SK-N-SH (cell line): ENCODE data around the gene GALNS. TPM values are rescaled to one million over a fixed set of nuclear protein-coding genes. Genes with fewer than 3 reads are reported as not detected.

ENCODE experiments used
- CTCF ChIA-PET: fragments of 300-600, 350-600 bp; formaldehyde crosslinking; extraction: SDS; loops from one replicate; lab custom pipeline; 2021; lab: Yijun Ruan, JAX
- POLR2A ChIA-PET: fragments of 350-600 bp; sonication (Branson Sonifier 250); formaldehyde crosslinking; extraction: SDS; loops from one replicate; lab custom pipeline; 2020; ENCODE audit warnings: antibody characterized with exemption, inconsistent platforms; lab: Yijun Ruan, JAX
- DNase-seq: peaks from one replicate; pipeline ENCODE4 v3.0.0; 2012
- H2AFZ ChIP-seq: fragments of 200-600 bp; sonication (generic); 2 replicates; pipeline ENCODE4 v1.8.1; 2016; ENCODE audit warnings: antibody characterized with exemption, mild to moderate bottlenecking, low read depth
- H3F3A ChIP-seq: fragments of 200-600 bp; sonication (generic); replicated peaks from 2 replicates; pipeline ENCODE3; 2016; ENCODE audit warnings: antibody characterized with exemption, mild to moderate bottlenecking; ENCODE audit not compliant: insufficient read depth
- H3K27ac ChIP-seq, 2 experiments: fragments of 200-500 bp in 1 of 2; fragments of 200-600 bp in 1 of 2; sonication (Bioruptor generic) in 1 of 2; sonication (generic), shearing (Covaris generic) in 1 of 2; 2 replicates each; pipeline versions ENCODE4 v1.5.1 to v1.6.1; 2014 to 2016; ENCODE audit warnings: low read depth in 2 of 2, inconsistent platforms in 1 of 2, low read length in 1 of 2, mild to moderate bottlenecking in 1 of 2, mixed read lengths in 1 of 2
- H3K27me3 ChIP-seq: fragments of 200-600 bp; sonication (generic), shearing (Covaris generic); 2 replicates; pipeline ENCODE4 v1.6.1; 2016; ENCODE audit warnings: mixed run types; ENCODE audit not compliant: insufficient read depth
- H3K36me3 ChIP-seq, 2 experiments: fragments of 200-500 bp in 1 of 2; fragments of 200-600 bp in 1 of 2; sonication (Bioruptor generic) in 1 of 2; sonication (generic) in 1 of 2; replicated peaks in 1 of 2; 2 replicates each; pipeline versions ENCODE3 to v1.5.1; 2014 to 2016; ENCODE audit warnings: low read length in 1 of 2, mild to moderate bottlenecking in 1 of 2; ENCODE audit not compliant: insufficient read depth in 2 of 2, control insufficient read depth in 1 of 2
- H3K4me1 ChIP-seq, 2 experiments: fragments of 200-500 bp in 1 of 2; fragments of 200-600 bp in 1 of 2; sonication (Bioruptor generic) in 1 of 2; sonication (generic), shearing (Covaris generic) in 1 of 2; 2 replicates each; pipeline versions ENCODE4 v1.5.1 to v1.6.1; 2014 to 2016; ENCODE audit warnings: low read depth in 1 of 2, low read length in 1 of 2, mixed run types in 1 of 2; ENCODE audit not compliant: insufficient read depth in 2 of 2, control insufficient read depth in 1 of 2
- H3K4me2 ChIP-seq: fragments of 200-600 bp; sonication (generic), shearing (Covaris generic); 2 replicates; pipeline ENCODE4 v1.6.1; 2017; ENCODE audit warnings: mixed run types
- H3K4me3 ChIP-seq, 2 experiments: fragments of 200-500 bp in 1 of 2; fragments of 200-600 bp in 1 of 2; sonication (Bioruptor generic) in 1 of 2; sonication (generic), shearing (Covaris generic) in 1 of 2; 2 replicates each; pipeline versions ENCODE4 v1.5.1 to v1.8.1; 2014 to 2016; ENCODE audit warnings: low read depth in 2 of 2, inconsistent platforms in 1 of 2, low read length in 1 of 2, mild to moderate bottlenecking in 1 of 2, mixed read lengths in 1 of 2, moderate library complexity in 1 of 2
- H3K79me2 ChIP-seq: fragments of 200-600 bp; sonication (generic); 2 replicates; pipeline ENCODE4 v1.8.1; 2017; ENCODE audit warnings: mild to moderate bottlenecking; ENCODE audit not compliant: insufficient read depth
- H3K9ac ChIP-seq: fragments of 200-600 bp; sonication (generic); 2 replicates; pipeline ENCODE4 v1.6.1; 2017; ENCODE audit warnings: mixed run types
- H3K9me2 ChIP-seq: fragments of 200-600 bp; sonication (generic); 2 replicates; pipeline ENCODE4 v1.6.1; 2017; ENCODE audit warnings: mixed run types
- H3K9me3 ChIP-seq: fragments of 200-600 bp; sonication (generic); 2 replicates; pipeline ENCODE4 v1.6.1; 2017; ENCODE audit warnings: mixed run types, mild to moderate bottlenecking, moderate library complexity
- H4K20me1 ChIP-seq: fragments of 200-600 bp; sonication (generic); 2 replicates; pipeline ENCODE4 v1.6.1; 2017; ENCODE audit warnings: mild to moderate bottlenecking, mixed run types; ENCODE audit not compliant: insufficient read depth
- CHD2 ChIP-seq: fragments of 150-350 bp; IDR thresholded peaks from 2 replicates; pipeline ENCODE4 v1.6.1; 2018; ENCODE audit warnings: low read length; ENCODE audit not compliant: partially characterized antibody
- CTCF ChIP-seq: fragments of 200-600 bp; sonication (generic); IDR thresholded peaks from 2 replicates; pipeline ENCODE4 v1.6.1; 2017; ENCODE audit warnings: antibody characterized with exemption, mild to moderate bottlenecking, moderate library complexity
- FOSL2 ChIP-seq: IDR thresholded peaks from 2 replicates; pipeline ENCODE4 v1.4.0; 2012; ENCODE audit warnings: low read depth, mild to moderate bottlenecking, moderate library complexity, borderline replicate concordance
- FOXJ3 ChIP-seq: sonication (generic); formaldehyde crosslinking; IDR thresholded peaks from 2 replicates; pipeline ENCODE4 v1.5.1; 2020; ENCODE audit warnings: mild to moderate bottlenecking, missing genetic modification reagents
- GABPA ChIP-seq: IDR thresholded peaks from 2 replicates; pipeline ENCODE4 v1.4.0; 2012; ENCODE audit warnings: low read depth, mild to moderate bottlenecking
- GATA2 ChIP-seq: sonication (generic); formaldehyde crosslinking; IDR thresholded peaks from 2 replicates; pipeline ENCODE4 v1.5.0; 2020; ENCODE audit warnings: mild to moderate bottlenecking, missing genetic modification reagents
- IRF3 ChIP-seq: fragments of 150-350 bp; IDR thresholded peaks from 2 replicates; pipeline ENCODE4 v1.6.1; 2016; ENCODE audit warnings: mild to moderate bottlenecking, low read depth, low read length
- JUND ChIP-seq: IDR thresholded peaks from 2 replicates; pipeline ENCODE4 v1.4.0; 2012
- MEF2A ChIP-seq: IDR thresholded peaks from 2 replicates; pipeline ENCODE4 v1.4.0; 2012; ENCODE audit warnings: low read depth, borderline replicate concordance
- MXI1 ChIP-seq: IDR thresholded peaks from 2 replicates; pipeline ENCODE4 v1.6.1; 2012; ENCODE audit warnings: mild to moderate bottlenecking, low read depth, low read length, improper control_type of control experiment
- NFIC ChIP-seq: IDR thresholded peaks from 2 replicates; pipeline ENCODE4 v1.4.0; 2012; ENCODE audit warnings: borderline replicate concordance
- NRF1 ChIP-seq: IDR thresholded peaks from 2 replicates; pipeline ENCODE4 v1.6.1; 2012; ENCODE audit warnings: low read depth, mild to moderate bottlenecking, low read length
- PBX3 ChIP-seq: IDR thresholded peaks from 2 replicates; pipeline ENCODE4; 2012
- POLR2AphosphoS5 ChIP-seq: IDR thresholded peaks from 2 replicates; pipeline ENCODE4 v1.6.1; 2012; ENCODE audit warnings: low read depth, low read length
- RAD21 ChIP-seq: IDR thresholded peaks from 2 replicates; pipeline ENCODE4 v1.6.1; 2012; ENCODE audit warnings: mild to moderate bottlenecking, low read length
- RCOR1 ChIP-seq: fragments of 150-350 bp; IDR thresholded peaks from 2 replicates; pipeline ENCODE4 v1.6.1; 2017; ENCODE audit warnings: antibody characterized with exemption, low read length
- REST ChIP-seq: IDR thresholded peaks from 2 replicates; pipeline ENCODE4 v1.6.1; 2012; ENCODE audit warnings: mild to moderate bottlenecking, low read depth, low read length, moderate library complexity
- RXRA ChIP-seq: IDR thresholded peaks from 2 replicates; pipeline ENCODE4 v1.4.0; 2012; ENCODE audit warnings: low read depth, mild to moderate bottlenecking, borderline replicate concordance
- TAF1 ChIP-seq: IDR thresholded peaks from 2 replicates; pipeline ENCODE4 v1.6.1; 2012; ENCODE audit warnings: low read depth, mild to moderate bottlenecking, low read length, moderate library complexity, borderline replicate concordance
- TCF12 ChIP-seq: IDR thresholded peaks from 2 replicates; pipeline ENCODE4 v1.4.0; 2012
- WGBS: methylation state at CpG from one replicate; pipeline ENCODE4 v1.1.6; 2017; ENCODE audit warnings: low lambda C conversion rate; 5-methylcytosine and 5-hydroxymethylcytosine counted together
- polyA plus RNA-seq, 3 experiments: library from polyadenylated mRNA; depleted of rRNA; stranded (reverse); fragments of >200 nt; gene quantifications; 2 replicates each; pipeline ENCODE4 v1.2.3, GENCODE V29; 2012

The GALNS gene
- polyA plus RNA-seq, 1 of the 3 experiments (the other 2 are of a cell fraction), result 16.5 TPM

- 86% methylated on average over 2 of the region's 10 CpGs for WGBS
- Histone ChIP-seq H3K27ac (no peak overlapping the region; a peak in 1 of 4 replicates), H3K9ac (no peak overlapping the region), H3K4me2 (peak overlapping the region; percentile 98; the same call in 1 of the 2 replicates), H3K27me3 (no peaks in the 10 kb centered on the region), H3K9me3 (no peaks in the 10 kb centered on the region), H3F3A (peaks cover 25% of the 10 kb centered on the region), H3K79me2 (peaks cover 20% of the 10 kb centered on the region), H3K36me3 (peaks cover 0 to 32% of the 10 kb centered on the region in 2 experiments), H3K4me3 (no peak overlapping the region), H3K9me2 (no peaks in the 10 kb centered on the region), H4K20me1 (peaks cover 25% of the 10 kb centered on the region), H2AFZ (no peak overlapping the region), H3K4me1 (peaks cover 10 to 29% of the 10 kb centered on the region in 2 experiments; a peak in 2 of 4 replicates)
- POLR2A ChIA-PET, result interaction anchor here (0.9 to 1.0 kb wide), 2 partner anchors 11 to 17 kb away, joined by 3 to 4 read pairs; no protein-coding TSS in a partner anchor
- CTCF ChIA-PET, result interaction anchor here (0.9 to 9.1 kb wide), 6 partner anchors 9 to 360 kb away, joined by 3 to 82 read pairs (median 11); partner anchors contain the start of genes CDH15, GALNS and TRAPPC2L
- no peak for DNase-seq
- TF ChIP-seq GATA2 (no peak), RAD21 (no peak), TAF1 (no peak), RXRA (no peak), CTCF (no peak), MEF2A (no peak), FOXJ3 (CRISPR knock-in tag) (no peak), TCF12 (no peak), MXI1 (no peak), NRF1 (no peak)
Measured at GRCh38 chr16:88809676-88810165, 47.0 kb downstream of the GALNS start.

- peaks cover 10 to 34% of the 10 kb centered on the region in 2 experiments; a peak in 2 of 4 replicates for H3K4me1 ChIP-seq
- H3K9me3 ChIP-seq, result no peaks in the 10 kb centered on the region
- peaks cover 25% of the 10 kb centered on the region for H3F3A ChIP-seq
- no peak overlapping the region; a peak in 1 of 4 replicates for H3K27ac ChIP-seq
- H3K9me2 ChIP-seq, result no peaks in the 10 kb centered on the region
- no peaks in the 10 kb centered on the region for H3K27me3 ChIP-seq
- no peak overlapping the region for H2AFZ ChIP-seq
- ChIA-PET CTCF (interaction anchor here (0.9 to 9.1 kb wide), 5 partner anchors 8 to 360 kb away, joined by 3 to 82 read pairs (median 5); partner anchors contain the start of genes CDH15, GALNS and TRAPPC2L), POLR2A (interaction anchor here (0.9 kb wide), 1 partner anchor 17 kb away, joined by 4 read pairs; no protein-coding TSS in a partner anchor)
- no peak for DNase-seq
- peaks cover 25% of the 10 kb centered on the region for H3K79me2 ChIP-seq
- H3K36me3 ChIP-seq, result peaks cover 0 to 32% of the 10 kb centered on the region in 2 experiments
- WGBS, result 92% methylated on average over 4 of the region's 10 CpGs
- no peak overlapping the region for H3K4me2 ChIP-seq
- no peak overlapping the region for H3K4me3 ChIP-seq
- peaks cover 25% of the 10 kb centered on the region for H4K20me1 ChIP-seq
- H3K9ac ChIP-seq, result no peak overlapping the region
- no peak for TF ChIP-seq NFIC
- no peak for TF ChIP-seq CHD2
- TF ChIP-seq GABPA, result no peak
- TF ChIP-seq REST, result no peak
- no peak for TF ChIP-seq FOSL2
- no peak for TF ChIP-seq RAD21
- TF ChIP-seq RCOR1, result no peak
- no peak for TF ChIP-seq POLR2AphosphoS5
- TF ChIP-seq IRF3, result no peak
- no peak for TF ChIP-seq FOXJ3 (CRISPR knock-in tag)
- no peak for TF ChIP-seq JUND
- no peak for TF ChIP-seq PBX3
- no peak for TF ChIP-seq TCF12
- TF ChIP-seq GATA2, result no peak
Measured at GRCh38 chr16:88809068-88809675, 47.6 kb downstream of the GALNS start.
